RWPE1 (cell line): ENCODE results near the gene LDLRAD4.
A peak's percentile ranks its signal among the peaks of the same experiment; 100 is the strongest.
"Not testable (repeated sequence)": the region's sequence is repeated elsewhere in the genome, so short reads cannot be mapped to it uniquely, and the experiment has no call there.

Experiments used
- CTCF ChIA-PET: fragments of 350-600 bp; sonication (Branson Sonifier 250); formaldehyde crosslinking; extraction: SDS; loops from one replicate; lab custom pipeline; 2021; lab: Yijun Ruan, JAX
- POLR2A ChIA-PET: fragments of 400-600 bp; formaldehyde crosslinking; extraction: SDS; loops from one replicate; lab custom pipeline; 2020; ENCODE audit warnings: antibody characterized with exemption; ENCODE audit not compliant: low non-redundant PET; lab: Yijun Ruan, JAX
- DNase-seq: peaks from one replicate; pipeline ENCODE4 v3.0.0; 2012; ENCODE audit warnings: low spot score
- H3K27ac ChIP-seq: fragments of 450-650 bp; 2 replicates; pipeline ENCODE4 v1.5.1; 2017
- TF ChIP-seq, protein P1 (sequence below): fragments of 450-650 bp; conservative IDR thresholded peaks from 2 replicates; pipeline ENCODE4 v1.5.1; 2017; ENCODE audit warnings: low read depth, mild to moderate bottlenecking

Gene LDLRAD4

DNA sequence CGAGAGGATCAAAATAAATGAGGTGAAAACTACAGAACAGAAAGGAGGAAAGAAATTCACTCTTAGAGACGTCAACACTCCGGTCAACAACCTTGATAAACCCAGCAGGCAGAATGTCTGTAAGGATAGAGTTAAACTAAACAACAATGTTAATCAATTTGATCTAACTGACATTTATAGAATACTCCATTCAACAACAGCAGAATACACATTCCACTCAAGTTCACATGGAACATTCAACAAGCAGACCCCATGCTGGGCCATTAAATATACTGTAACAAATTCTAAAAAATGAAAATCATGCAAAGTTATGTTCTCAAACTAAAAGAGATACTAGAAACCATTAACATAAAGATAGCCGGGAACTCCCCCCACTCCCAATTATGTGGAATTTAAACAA is 466.0 kb downstream of the LDLRAD4 start:
- no peak overlapping the region for H3K27ac ChIP-seq
- DNase-seq, result no peak
- TF ChIP-seq, protein P1, sequence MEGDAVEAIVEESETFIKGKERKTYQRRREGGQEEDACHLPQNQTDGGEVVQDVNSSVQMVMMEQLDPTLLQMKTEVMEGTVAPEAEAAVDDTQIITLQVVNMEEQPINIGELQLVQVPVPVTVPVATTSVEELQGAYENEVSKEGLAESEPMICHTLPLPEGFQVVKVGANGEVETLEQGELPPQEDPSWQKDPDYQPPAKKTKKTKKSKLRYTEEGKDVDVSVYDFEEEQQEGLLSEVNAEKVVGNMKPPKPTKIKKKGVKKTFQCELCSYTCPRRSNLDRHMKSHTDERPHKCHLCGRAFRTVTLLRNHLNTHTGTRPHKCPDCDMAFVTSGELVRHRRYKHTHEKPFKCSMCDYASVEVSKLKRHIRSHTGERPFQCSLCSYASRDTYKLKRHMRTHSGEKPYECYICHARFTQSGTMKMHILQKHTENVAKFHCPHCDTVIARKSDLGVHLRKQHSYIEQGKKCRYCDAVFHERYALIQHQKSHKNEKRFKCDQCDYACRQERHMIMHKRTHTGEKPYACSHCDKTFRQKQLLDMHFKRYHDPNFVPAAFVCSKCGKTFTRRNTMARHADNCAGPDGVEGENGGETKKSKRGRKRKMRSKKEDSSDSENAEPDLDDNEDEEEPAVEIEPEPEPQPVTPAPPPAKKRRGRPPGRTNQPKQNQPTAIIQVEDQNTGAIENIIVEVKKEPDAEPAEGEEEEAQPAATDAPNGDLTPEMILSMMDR, result no peak
- ChIA-PET CTCF (no interaction called here), POLR2A (no interaction called here)

DNA sequence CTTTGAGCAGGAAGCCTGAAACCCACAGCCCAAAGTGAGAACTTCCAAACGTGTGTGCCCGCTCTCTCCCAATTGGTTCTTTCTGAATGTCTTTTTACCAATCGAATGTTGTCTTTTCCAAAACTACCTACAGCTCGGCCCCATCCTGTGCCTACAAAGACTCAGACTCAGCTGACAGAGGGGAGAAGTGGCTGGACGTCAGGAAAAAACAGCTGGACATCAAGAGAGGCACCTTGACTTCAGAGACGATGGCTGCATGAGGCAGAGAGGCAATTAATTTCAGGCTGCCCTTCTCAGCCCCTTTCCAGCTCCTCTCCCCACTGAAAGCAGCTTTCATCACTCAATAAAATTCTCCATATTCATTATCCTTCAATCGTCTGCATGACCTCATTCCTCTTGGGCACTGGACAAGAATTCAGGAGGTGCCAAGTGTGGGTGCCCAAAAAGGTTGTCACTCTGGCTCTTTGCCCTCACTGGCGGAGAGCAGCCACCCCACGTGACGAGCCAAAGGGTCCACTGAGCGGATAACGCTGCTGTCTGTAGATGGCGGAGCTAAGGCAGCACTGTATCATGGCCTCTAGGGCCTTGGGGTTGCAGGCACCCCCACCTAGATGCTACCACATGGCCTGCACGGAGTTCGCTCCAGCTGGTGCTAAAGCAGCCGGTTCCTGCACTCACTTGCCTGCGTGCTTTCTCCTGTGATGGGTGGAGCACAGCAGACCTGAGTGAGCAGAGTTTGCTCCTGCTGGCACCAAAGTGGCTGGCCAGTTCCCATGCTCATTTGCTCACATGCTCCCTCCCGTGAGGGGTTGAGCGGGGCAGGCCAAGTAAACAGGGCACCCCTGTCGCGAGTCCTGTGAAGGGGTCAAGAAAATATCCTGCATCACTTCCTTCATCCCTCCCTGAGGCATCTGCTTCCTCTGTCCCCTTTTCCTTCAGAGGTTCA is 469.9 kb downstream of the LDLRAD4 start:
- no peak for DNase-seq
- TF ChIP-seq, protein P1, result no peak
- ChIA-PET POLR2A (no interaction called here), CTCF (no interaction called here)
- H3K27ac ChIP-seq, result 0 out of 2 replicates have a peak overlapping the region, but pooled peaks have one; percentile 13

DNA sequence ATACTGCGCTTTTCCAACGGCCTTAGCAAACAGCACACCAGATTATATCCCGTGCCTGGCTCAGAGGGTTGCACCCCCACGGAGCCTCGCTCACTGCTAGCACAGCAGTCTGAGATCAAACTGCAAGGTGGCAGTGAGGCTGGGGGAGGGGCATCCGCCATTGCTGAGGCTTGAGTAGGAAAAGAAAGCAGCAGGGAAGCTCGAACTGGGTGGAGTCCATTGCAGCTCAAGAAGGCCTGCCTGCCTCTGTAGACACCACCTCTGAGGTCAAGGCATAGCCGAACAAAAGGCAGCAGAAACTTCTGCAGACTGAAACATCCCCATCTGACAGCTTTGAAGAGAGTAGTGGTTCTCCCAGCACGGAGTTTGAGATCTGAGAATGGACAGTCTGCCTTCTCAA is 471.5 kb downstream of the LDLRAD4 start:
- H3K27ac ChIP-seq, CTCF ChIA-PET, DNase-seq, POLR2A ChIA-PET: not testable (repeated sequence)

DNA sequence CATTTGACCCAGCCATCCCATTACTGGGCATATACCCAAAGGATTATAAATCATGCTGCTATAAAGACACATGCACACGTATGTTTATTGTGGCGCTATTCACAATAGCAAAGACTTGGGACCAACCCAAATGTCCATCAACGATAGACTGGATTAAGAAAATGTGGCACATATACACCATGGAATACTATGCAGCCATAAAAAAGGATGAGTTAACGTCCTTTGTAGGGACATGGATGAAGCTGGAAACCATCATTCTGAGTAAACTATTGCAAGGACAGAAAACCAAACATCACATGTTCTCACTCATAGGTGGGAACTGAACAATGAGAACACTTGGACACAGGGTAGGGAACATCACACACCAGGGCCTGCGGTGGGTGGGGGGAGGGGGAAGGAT is 476.8 kb downstream of the LDLRAD4 start:
- CTCF ChIA-PET, DNase-seq, H3K27ac ChIP-seq, POLR2A ChIA-PET: not testable (repeated sequence)

DNA sequence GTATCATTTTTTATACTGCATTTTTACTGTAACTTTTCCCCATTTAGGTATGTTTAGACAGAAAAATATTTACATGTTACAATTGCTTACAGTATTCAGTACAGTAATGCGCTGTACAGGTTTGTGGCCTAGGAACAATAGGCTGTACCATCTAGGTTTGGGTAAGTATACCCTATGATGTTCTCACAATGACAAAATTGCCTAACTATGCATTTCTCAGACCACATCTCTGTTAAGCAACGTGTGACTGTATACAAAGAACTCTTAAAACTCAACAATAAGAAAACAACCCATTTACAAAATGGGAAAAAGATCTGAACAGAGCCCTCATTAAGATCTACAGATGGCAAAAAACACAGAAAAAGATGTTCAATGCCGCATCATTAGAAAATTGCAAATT is 478.4 kb downstream of the LDLRAD4 start:
- POLR2A ChIA-PET, result no interaction called here
- TF ChIP-seq, protein P1, result no peak
- DNase-seq, result no peak
- H3K27ac ChIP-seq, result no peak overlapping the region
- CTCF ChIA-PET, result no interaction called here

DNA sequence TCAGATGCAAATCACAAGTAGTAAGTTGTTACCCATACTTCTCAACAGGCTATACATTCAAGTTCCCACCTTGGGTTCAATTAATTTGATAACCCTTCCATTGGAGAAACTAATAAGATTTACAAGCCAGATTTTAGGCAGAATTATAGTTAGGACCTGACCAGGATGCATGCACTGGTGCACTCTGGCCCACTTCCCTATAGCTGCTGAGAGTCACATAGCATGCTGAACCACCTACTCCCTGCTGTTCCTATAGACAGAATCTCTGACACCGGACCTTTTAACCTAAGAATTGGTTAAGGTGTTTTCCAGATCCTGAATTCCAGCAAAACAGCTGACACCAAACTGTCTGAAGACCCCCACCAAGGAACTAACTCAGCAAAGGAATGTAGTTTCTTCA is 481.6 kb downstream of the LDLRAD4 start:
- ChIA-PET CTCF (no interaction called here), POLR2A (no interaction called here)
- TF ChIP-seq, protein P1, result no peak
- no peak overlapping the region for H3K27ac ChIP-seq
- DNase-seq, result no peak
